ENCODE data around the gene PATZ1.
A peak's percentile ranks its signal among the peaks of the same experiment; 100 is the strongest.
"Not testable (repeated sequence)": the region's sequence is repeated elsewhere in the genome, so short reads cannot be mapped to it uniquely, and the experiment has no call there.

The PATZ1 gene

DNA sequence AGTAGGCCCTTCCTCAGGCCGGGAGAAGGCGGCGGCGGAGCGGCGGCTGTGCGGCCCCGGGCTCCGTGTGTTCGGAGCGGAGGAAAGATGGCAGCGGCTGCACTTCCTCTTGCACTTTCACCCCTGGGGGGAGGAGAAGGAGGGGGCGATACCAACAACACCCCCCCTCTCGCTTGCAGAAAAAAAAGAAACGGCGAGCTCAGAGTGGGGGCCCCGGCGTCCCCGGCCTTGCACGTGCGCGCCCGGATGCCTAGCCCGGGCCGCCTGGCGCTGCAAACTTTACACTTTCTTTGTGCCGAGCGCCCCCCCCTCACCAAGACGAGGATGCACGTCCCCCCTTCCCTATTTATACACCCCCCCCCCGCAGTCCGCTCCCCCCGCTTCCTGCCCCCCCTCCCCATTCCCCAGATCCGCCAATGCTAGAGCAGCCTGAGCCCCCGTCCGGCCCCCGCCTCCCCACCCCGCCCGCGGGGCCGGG lies at the start of gene PATZ1:
Gene PATZ1 (minus strand): TSS at position 92 of the 478 bp plus-strand sequence. CDS start 744 bp downstream, outside the sequence.
- DNase-seq, result peak; percentile 90

DNA sequence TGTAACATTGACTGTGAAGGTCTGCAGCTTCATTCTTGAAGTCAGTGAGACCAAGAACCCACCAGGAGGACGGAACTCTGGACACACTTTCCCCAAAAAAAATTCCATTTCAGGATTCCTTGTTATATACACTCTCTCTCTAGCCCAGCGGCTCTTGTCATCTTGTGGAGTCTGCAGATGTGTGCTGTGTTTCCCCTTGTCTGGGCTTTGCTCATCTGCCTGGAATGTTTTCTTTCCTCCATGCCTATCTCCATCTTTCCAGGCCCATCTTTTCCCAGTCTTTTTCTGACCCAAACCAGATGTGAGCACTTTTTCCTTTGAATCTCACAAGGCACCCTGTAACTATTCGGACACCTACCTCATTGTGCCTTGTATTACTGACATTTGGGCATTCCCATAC lies 48.2 kb upstream of the PATZ1 start:
- DNase-seq, result no peak

- peak; percentile 10 for DNase-seq
Observed at GRCh38 chr22:31393893-31394292, 47.7 kb upstream of the PATZ1 start.

DNA sequence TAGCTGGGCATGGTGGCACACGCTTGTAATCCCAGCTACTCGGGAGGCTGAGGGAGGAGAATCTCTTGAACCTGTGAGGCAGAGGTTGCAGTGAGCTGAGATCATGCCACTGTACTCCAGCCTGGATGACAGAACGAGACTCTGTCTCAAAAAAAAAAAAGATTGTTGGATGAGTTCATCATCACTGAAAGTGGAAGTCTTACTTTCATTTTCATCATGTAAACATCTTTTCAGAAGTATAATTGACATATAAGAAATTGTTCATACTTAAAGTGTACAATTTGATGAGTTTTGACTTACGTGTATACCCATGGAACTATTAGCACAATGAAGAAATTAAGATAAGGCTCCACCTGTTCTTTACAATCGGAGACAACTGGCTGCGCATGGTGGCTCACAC lies 32.5 kb upstream of the PATZ1 start:
- DNase-seq, result not testable (repeated sequence)

- DNase-seq, result no peak
Observed at GRCh38 chr22:31378123-31378522, 32.0 kb upstream of the PATZ1 start.

- no peak for DNase-seq
Observed at GRCh38 chr22:31377612-31378011, 31.5 kb upstream of the PATZ1 start.

DNA sequence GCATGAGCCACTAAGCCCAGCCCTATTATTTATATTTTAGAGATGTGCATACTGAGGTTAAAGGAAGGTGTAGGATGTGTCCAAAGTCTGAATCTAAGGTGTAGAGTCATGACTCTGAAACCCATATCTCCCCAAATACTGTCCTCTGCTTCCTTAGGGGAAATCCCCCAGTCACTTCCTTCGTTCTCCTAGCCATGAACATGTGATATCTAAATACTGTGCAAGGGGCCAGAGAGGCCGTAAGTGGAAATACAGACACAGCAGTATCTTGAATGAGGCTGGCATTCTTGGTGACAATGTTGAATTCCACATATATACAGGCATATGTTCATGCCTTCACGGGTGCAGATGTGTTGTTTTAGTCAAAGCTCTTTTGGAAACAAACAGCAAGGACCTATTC lies 21.3 kb upstream of the PATZ1 start:
- no peak for DNase-seq

DNA sequence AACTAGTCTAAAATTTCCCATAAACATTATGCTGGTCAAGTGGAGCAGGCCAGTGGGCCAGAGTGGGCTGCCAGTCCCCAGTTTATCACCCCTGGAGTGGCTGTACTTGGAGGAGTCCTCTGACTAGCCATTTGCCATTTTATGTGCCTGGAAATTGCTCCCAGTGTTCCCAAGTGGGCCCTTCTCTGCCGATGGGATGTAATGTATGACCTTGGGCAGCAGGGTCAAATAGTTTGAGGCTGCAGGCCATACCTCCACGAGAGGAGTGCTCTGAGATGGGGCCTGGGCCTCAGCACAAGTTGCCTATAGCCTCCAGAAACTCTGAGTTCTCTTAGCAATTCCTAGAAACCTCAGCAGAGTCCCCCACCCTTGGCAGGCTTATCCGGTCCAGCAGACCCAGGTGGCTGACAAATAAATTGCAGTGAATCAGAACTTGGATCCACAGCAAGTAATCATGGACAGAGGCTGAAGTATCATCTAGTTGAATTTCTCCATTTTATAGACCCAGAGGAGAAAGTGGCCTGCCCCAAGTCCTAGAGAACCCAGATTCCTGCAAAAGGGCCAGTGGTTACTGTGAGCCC lies 17.8 kb upstream of the PATZ1 start:
- no peak for DNase-seq

GRCh38 chr22:31361743-31362142 lies 15.6 kb upstream of the PATZ1 start:
- no peak for DNase-seq

GRCh38 chr22:31360029-31360428 lies 13.9 kb upstream of the PATZ1 start:
- DNase-seq, result no peak

DNA sequence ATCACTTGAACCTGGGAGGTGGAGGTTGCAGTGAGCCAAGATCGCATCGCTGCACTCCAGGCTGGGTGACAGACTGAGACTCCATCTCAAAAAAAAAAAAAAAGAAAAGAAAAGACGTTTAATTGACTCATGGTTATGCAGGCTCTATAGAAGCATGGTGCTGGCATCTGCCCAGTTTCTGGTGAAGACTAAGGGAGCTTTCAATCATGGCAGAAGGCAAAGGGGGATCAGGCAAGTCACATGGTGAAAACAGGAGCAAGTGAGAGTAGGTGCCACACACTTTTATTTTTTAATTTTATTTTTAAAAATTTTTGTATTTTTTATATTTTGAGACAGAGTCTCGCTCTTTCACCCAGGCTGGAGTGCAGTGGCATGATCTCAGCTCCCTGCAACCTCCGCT lies 8.4 kb upstream of the PATZ1 start:
- DNase-seq, result no peak

DNA sequence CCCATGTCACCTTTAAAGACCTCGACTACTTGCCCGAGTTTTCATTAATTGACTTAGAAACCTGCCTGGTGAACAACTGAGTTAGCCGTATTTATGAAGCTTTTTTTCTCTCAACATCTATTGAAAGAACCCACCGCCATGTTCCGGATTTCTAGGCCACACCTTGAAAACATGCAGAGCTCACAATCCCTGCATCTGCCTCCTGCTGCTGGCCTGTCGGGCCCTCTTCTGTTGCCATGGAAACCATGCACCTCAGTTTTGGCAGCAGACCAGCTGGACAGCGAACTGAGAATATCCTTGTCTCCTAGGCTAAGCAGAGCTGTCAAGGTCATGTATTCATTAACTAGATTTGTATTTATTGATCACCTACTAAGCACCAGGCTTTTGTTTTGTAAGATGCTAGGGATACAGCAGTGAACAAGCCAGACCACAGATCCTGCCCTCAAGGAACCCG lies 4.3 kb upstream of the PATZ1 start:
- no peak for DNase-seq

DNA sequence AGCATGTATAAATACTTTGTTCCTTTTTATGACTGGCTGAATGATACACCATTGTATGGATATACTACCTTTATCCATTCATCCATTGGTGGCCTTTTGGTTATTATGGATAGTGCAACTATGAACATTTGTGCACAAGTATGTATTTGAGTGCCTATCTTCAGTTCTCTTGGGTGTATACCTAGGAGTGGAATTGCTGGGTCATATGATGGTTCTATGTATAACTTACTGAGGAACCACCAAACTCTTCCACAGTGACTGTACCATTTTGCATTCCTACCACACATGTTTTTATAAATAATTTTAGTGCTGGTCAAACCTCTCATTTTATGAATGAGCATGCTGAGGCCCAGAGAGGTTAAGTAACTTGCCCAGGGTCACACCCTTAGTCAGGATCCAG lies 3.8 kb upstream of the PATZ1 start:
- DNase-seq, result no peak

DNA sequence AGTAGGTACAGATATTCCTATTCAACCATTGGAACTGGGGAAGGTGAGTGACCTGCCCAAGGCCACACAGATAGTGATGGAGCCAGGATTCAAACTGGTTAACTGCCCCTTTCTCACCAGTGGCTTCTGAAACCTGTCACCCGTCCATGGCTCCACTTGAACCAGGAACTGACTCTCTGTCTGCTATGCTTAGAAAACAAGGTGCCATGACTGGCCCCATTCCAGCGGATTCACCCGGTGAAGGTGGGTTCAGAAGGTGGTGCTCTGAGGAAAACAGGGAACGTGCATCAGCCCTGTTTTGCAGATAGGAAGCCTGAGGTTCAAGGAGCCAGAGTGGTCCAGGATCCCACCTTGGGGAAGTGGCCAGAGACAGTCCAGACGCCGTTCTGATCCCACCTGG lies 2.6 kb upstream of the PATZ1 start:
- no peak for DNase-seq

GRCh38 chr22:31348009-31348337 lies 1.8 kb upstream of the PATZ1 start:
- not testable (repeated sequence) for DNase-seq

GRCh38 chr22:31347251-31348008 lies 1.3 kb upstream of the PATZ1 start:
- peak; percentile 47 for DNase-seq

- DNase-seq, result peak; percentile 49
Observed at GRCh38 chr22:31346733-31347250, 646 bp upstream of the PATZ1 start.

- peak; percentile 91 for DNase-seq
Observed at GRCh38 chr22:31345331-31346254, 553 bp downstream of the PATZ1 start.

DNA sequence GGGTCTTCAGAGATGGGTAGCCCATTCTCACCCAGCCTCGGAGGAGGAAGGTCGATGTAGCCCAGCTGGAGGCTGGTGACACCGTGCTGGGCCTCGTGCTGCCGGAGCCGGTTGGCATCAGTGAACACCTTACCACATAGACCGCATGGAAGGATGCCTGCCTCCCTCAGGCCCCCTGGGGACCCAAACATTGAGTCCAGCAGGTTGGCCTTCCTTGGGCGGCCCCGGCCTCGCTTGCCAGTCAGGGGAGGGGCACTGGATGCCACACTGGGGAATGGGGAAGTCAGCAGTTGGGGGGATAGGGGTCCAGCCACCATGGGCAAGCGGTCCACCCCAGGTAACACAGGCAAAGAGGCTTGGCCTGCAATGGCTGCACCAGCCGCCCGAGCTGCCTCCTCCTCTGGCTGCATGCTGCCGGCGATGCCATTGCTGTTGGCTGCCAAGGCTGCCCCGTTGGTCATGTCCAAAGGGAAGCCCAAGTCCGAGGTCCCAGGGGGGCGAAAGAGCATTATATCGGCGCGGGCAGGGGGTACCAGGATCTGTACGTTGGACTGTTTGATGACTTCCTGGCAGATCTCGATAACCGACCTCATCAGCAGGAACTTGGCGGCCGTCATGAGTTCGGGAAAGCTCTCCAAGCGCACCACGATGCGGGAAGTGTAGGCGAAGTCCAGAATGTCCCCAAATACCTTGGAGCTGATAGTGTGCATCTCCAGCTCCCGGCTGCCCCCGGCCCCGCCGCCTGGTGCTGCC lies 1.4 kb downstream of the PATZ1 start:
- DNase-seq, result peak; percentile 13

GRCh38 chr22:31344256-31344577 lies 1.9 kb downstream of the PATZ1 start:
- DNase-seq, result peak; percentile 38

GRCh38 chr22:31343235-31344191 lies 2.6 kb downstream of the PATZ1 start:
- peak; percentile 4 for DNase-seq
